GM19099 (cell line): ENCODE data around the gene CDH11.

Source experiments
- POLR2A ChIP-seq: IDR thresholded peaks from 3 replicates; pipeline ENCODE4 v1.6.1; 2011; ENCODE audit warnings: low read depth; ENCODE audit not compliant: insufficient read length; ENCODE audit errors: extremely low read depth

The CDH11 gene

GRCh38 chr16:65120831-65121721, 787 bp downstream of the CDH11 start:
- TF ChIP-seq POLR2A = no peak

GRCh38 chr16:65120461-65120830, 1.4 kb downstream of the CDH11 start:
- TF ChIP-seq POLR2A = no peak

GRCh38 chr16:65119901-65120401, 1.9 kb downstream of the CDH11 start:
- TF ChIP-seq POLR2A = no peak

- TF ChIP-seq POLR2A = no peak
Measured at GRCh38 chr16:65119435-65119834, 2.4 kb downstream of the CDH11 start.

GRCh38 chr16:65118871-65119270, 3.0 kb downstream of the CDH11 start:
- no peak for TF ChIP-seq POLR2A

GRCh38 chr16:65117811-65118448, 3.9 kb downstream of the CDH11 start:
- TF ChIP-seq POLR2A = no peak

- no peak for TF ChIP-seq POLR2A
Measured at GRCh38 chr16:65116818-65117430, 4.9 kb downstream of the CDH11 start.

GRCh38 chr16:65116216-65116615, 5.6 kb downstream of the CDH11 start:
- TF ChIP-seq POLR2A = no peak

GRCh38 chr16:65114527-65114926, 7.3 kb downstream of the CDH11 start:
- no peak for TF ChIP-seq POLR2A

- TF ChIP-seq POLR2A = no peak
Measured at GRCh38 chr16:65113441-65113840, 8.4 kb downstream of the CDH11 start.

GRCh38 chr16:65111306-65111705, 10.6 kb downstream of the CDH11 start:
- no peak for TF ChIP-seq POLR2A

GRCh38 chr16:65106757-65107156, 15.1 kb downstream of the CDH11 start:
- TF ChIP-seq POLR2A = no peak

GRCh38 chr16:65105171-65105570, 16.7 kb downstream of the CDH11 start:
- TF ChIP-seq POLR2A = no peak

GRCh38 chr16:65104471-65104870, 17.4 kb downstream of the CDH11 start:
- no peak for TF ChIP-seq POLR2A

GRCh38 chr16:65102326-65102725, 19.5 kb downstream of the CDH11 start:
- TF ChIP-seq POLR2A = no peak

- TF ChIP-seq POLR2A = no peak
Measured at GRCh38 chr16:65101009-65101408, 20.9 kb downstream of the CDH11 start.
